Liver (tissue), 9 donors: ENCODE measurements around the gene ENTREP3. TPM values are rescaled to one million over a fixed set of nuclear protein-coding genes. Genes with fewer than 3 reads are reported as not detected.

Experiments
- DNase-seq: peaks from one replicate; pipeline ENCODE4 v3.0.0-alpha.2; 2017; ENCODE audit warnings: low spot score
- H3K27ac ChIP-seq, 2 donors: one replicate each; pipeline ENCODE4 v1.7.0; 2013; ENCODE audit warnings: inconsistent platforms in 2 of 2, low read length in 2 of 2, control low read depth in 1 of 2, low read depth in 1 of 2, mild to moderate bottlenecking in 1 of 2
- H3K27me3 ChIP-seq, 4 donors: one replicate each; pipeline versions ENCODE4 v1.6.1 to v1.7.0; 2013; ENCODE audit warnings: low read length in 3 of 4, inconsistent platforms in 1 of 4, mild to moderate bottlenecking in 1 of 4, moderate library complexity in 1 of 4; ENCODE audit not compliant: control insufficient read depth in 4 of 4, insufficient read depth in 4 of 4
- H3K36me3 ChIP-seq, 4 donors: one replicate each; pipeline versions ENCODE4 v1.6.1 to v1.7.0; 2013; ENCODE audit warnings: low read length in 3 of 4, mild to moderate bottlenecking in 3 of 4, low read depth in 1 of 4, moderate library complexity in 1 of 4; ENCODE audit not compliant: control insufficient read depth in 4 of 4, insufficient read depth in 3 of 4
- H3K4me1 ChIP-seq, 4 donors: one replicate each; pipeline versions ENCODE4 v1.6.1 to v1.7.0; 2013; ENCODE audit warnings: low read length in 3 of 4, mild to moderate bottlenecking in 3 of 4, moderate library complexity in 1 of 4; ENCODE audit not compliant: control insufficient read depth in 4 of 4, insufficient read depth in 4 of 4
- H3K4me3 ChIP-seq, 3 donors: one replicate each; pipeline versions ENCODE4 v1.6.1 to v1.7.0; 2013; ENCODE audit warnings: low read length in 3 of 3, control low read depth in 1 of 3, low read depth in 1 of 3, mild to moderate bottlenecking in 1 of 3
- H3K9ac ChIP-seq, 2 donors: one replicate each; pipeline ENCODE4 v1.7.0; 2013; ENCODE audit warnings: low read length in 2 of 2, mild to moderate bottlenecking in 2 of 2, moderate library complexity in 2 of 2, control low read depth in 1 of 2, low read depth in 1 of 2
- H3K9me3 ChIP-seq, 4 donors: one replicate each; pipeline versions ENCODE4 v1.6.1 to v1.7.0; 2013; ENCODE audit warnings: low read length in 3 of 4; ENCODE audit not compliant: control insufficient read depth in 4 of 4
- EGR1 ChIP-seq, 2 donors: IDR thresholded peaks; 2 replicates each; pipeline ENCODE4 v1.6.1; 2016 to 2018; ENCODE audit warnings: antibody characterized with exemption in 2 of 2, low read depth in 2 of 2
- FOXA1 ChIP-seq: IDR thresholded peaks from 2 replicates; pipeline ENCODE4 v1.6.1; 2016; ENCODE audit warnings: antibody characterized with exemption
- GABPA ChIP-seq, 2 donors: IDR thresholded peaks in 1 of 2; conservative IDR thresholded peaks in 1 of 2; 2 replicates each; pipeline ENCODE4 v1.6.1; 2016; ENCODE audit warnings: antibody characterized with exemption in 2 of 2, mild to moderate bottlenecking in 1 of 2, moderate library complexity in 1 of 2
- HNF4A ChIP-seq, 2 donors: conservative IDR thresholded peaks; 2 replicates each; pipeline ENCODE4 v1.6.1; 2016; ENCODE audit warnings: antibody characterized with exemption in 2 of 2, mild to moderate bottlenecking in 2 of 2
- HNF4G ChIP-seq: IDR thresholded peaks from 2 replicates; pipeline ENCODE4 v1.6.1; 2016; ENCODE audit warnings: antibody characterized with exemption
- JUND ChIP-seq, 2 donors: IDR thresholded peaks; 2 replicates each; pipeline ENCODE4 v1.6.1; 2016; ENCODE audit warnings: antibody characterized with exemption in 2 of 2
- NR2F2 ChIP-seq: IDR thresholded peaks from 2 replicates; pipeline ENCODE4 v1.6.1; 2016; ENCODE audit warnings: antibody characterized with exemption
- RAD21 ChIP-seq, 2 donors: IDR thresholded peaks; 2 replicates each; pipeline ENCODE4 v1.6.1; 2016; ENCODE audit warnings: antibody characterized with exemption in 2 of 2, mild to moderate bottlenecking in 2 of 2
- RXRA ChIP-seq, 2 donors: IDR thresholded peaks; 2 replicates each; pipeline ENCODE4 v1.6.1; 2017 to 2018; ENCODE audit warnings: antibody characterized with exemption in 2 of 2, mild to moderate bottlenecking in 1 of 2
- SP1 ChIP-seq: IDR thresholded peaks from 2 replicates; pipeline ENCODE4 v1.6.1; 2018; ENCODE audit warnings: antibody characterized with exemption, mild to moderate bottlenecking
- TAF1 ChIP-seq: conservative IDR thresholded peaks from 2 replicates; pipeline ENCODE4 v1.6.1; 2016; ENCODE audit warnings: antibody characterized with exemption, mild to moderate bottlenecking
- YY1 ChIP-seq: IDR thresholded peaks from 2 replicates; pipeline ENCODE4 v1.6.1; 2016; ENCODE audit warnings: antibody characterized with exemption, mild to moderate bottlenecking
- WGBS: extraction: QIAGEN DNeasy Blood & Tissue Kit; methylation state at CpG from one replicate; pipeline ENCODE4 v1.1.7; 2013; 5-methylcytosine and 5-hydroxymethylcytosine counted together
- polyA plus RNA-seq, 2 donors: library from polyadenylated mRNA; stranded (reverse) in 1 of 2; unstranded in 1 of 2; fragments of 200-250 nt in 1 of 2; fragments of >200 nt in 1 of 2; fragmentation: Nextera tagmentation in 1 of 2; extraction: Ambion mirVana in 1 of 2; gene quantifications; one replicate each; pipeline versions ENCODE4 v1.2.1 to v1.2.3, GENCODE V29; 2013 to 2015
- total RNA-seq, 2 donors: library from RNA; depleted of rRNA; stranded (reverse); fragments of >200 nt; gene quantifications; one replicate each; pipeline ENCODE4 v1.2.3, GENCODE V29; 2014
- TF ChIP-seq, protein P1 (sequence below): IDR thresholded peaks from 2 replicates; pipeline ENCODE4 v1.6.1; 2016; ENCODE audit warnings: antibody characterized with exemption
- TF ChIP-seq, protein P2 (sequence below): IDR thresholded peaks from 2 replicates; pipeline ENCODE4 v1.6.1; 2016; ENCODE audit warnings: antibody characterized with exemption
- TF ChIP-seq, protein P3 (sequence below): IDR thresholded peaks from 2 replicates; pipeline ENCODE4 v1.6.1; 2016; ENCODE audit warnings: antibody characterized with exemption, mild to moderate bottlenecking
- TF ChIP-seq, protein P4 (sequence below): IDR thresholded peaks from 2 replicates; pipeline ENCODE4 v1.6.1; 2016; ENCODE audit warnings: antibody characterized with exemption
- TF ChIP-seq, protein P5 (sequence below): fragments of 150-350 bp; IDR thresholded peaks from 2 replicates; pipeline ENCODE4 v1.5.1; 2017; ENCODE audit warnings: improper control_type of control experiment, low read depth, low read length; ENCODE audit not compliant: missing input control
- donor health status: healthy.
- donor health status: healthy.
- donor health status: healthy.
- donor health status: healthy.
- donor health status: healthy.

ENTREP3 gene
- total and polyA plus RNA-seq, 4 donors, result 2.8 to 7.9 (median 3.5) TPM

DNA sequence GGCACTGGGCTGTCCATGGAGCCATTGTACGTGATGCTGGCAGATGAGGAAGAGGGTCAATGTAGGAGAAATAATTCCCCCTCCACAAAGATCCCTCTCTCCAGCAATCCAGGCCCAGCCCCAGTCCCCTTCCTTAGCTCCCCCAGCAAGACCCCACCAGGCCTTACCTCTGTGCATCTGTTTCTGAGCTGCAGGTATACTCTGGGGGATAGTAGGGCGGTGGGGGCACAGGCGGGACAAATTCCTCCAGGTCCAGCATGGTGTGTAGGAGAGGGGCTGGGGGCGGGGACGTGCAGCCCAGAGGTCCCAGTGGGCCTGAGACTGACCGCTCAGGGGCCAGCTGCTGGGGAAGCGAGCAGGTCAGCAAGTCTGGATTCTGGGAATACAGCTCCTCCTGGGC is 3.7 kb downstream of the ENTREP3 start:
- H3K27ac ChIP-seq, result no peak overlapping the region
- no peak overlapping the region for H3K4me3 ChIP-seq
- no peak overlapping the region for H3K9ac ChIP-seq
- peaks cover 2 to 32% (median 22%) of the 10 kb centered on the region in 4 donors for H3K4me1 ChIP-seq
- no peak for DNase-seq
- TF ChIP-seq, protein P1, sequence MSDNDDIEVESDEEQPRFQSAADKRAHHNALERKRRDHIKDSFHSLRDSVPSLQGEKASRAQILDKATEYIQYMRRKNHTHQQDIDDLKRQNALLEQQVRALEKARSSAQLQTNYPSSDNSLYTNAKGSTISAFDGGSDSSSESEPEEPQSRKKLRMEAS, result no peak
- TF ChIP-seq, protein P2, sequence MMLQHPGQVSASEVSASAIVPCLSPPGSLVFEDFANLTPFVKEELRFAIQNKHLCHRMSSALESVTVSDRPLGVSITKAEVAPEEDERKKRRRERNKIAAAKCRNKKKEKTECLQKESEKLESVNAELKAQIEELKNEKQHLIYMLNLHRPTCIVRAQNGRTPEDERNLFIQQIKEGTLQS, result no peak
- TF ChIP-seq HNF4G (no peak), HNF4A (conservative IDR thresholded peaks at IDR 0.05) (no peak), JUND (IDR thresholded peaks at IDR 0.05) (no peak)
- TF ChIP-seq, protein P3, sequence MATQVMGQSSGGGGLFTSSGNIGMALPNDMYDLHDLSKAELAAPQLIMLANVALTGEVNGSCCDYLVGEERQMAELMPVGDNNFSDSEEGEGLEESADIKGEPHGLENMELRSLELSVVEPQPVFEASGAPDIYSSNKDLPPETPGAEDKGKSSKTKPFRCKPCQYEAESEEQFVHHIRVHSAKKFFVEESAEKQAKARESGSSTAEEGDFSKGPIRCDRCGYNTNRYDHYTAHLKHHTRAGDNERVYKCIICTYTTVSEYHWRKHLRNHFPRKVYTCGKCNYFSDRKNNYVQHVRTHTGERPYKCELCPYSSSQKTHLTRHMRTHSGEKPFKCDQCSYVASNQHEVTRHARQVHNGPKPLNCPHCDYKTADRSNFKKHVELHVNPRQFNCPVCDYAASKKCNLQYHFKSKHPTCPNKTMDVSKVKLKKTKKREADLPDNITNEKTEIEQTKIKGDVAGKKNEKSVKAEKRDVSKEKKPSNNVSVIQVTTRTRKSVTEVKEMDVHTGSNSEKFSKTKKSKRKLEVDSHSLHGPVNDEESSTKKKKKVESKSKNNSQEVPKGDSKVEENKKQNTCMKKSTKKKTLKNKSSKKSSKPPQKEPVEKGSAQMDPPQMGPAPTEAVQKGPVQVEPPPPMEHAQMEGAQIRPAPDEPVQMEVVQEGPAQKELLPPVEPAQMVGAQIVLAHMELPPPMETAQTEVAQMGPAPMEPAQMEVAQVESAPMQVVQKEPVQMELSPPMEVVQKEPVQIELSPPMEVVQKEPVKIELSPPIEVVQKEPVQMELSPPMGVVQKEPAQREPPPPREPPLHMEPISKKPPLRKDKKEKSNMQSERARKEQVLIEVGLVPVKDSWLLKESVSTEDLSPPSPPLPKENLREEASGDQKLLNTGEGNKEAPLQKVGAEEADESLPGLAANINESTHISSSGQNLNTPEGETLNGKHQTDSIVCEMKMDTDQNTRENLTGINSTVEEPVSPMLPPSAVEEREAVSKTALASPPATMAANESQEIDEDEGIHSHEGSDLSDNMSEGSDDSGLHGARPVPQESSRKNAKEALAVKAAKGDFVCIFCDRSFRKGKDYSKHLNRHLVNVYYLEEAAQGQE, result no peak
- peaks cover 0 to 1% (median 0%) of the 10 kb centered on the region in 4 donors for H3K36me3 ChIP-seq
- no peaks in the 10 kb centered on the region for H3K9me3 ChIP-seq
- no peaks in the 10 kb centered on the region for H3K27me3 ChIP-seq
- 93% methylated on average over 7 of the region's 7 CpGs for WGBS

DNA sequence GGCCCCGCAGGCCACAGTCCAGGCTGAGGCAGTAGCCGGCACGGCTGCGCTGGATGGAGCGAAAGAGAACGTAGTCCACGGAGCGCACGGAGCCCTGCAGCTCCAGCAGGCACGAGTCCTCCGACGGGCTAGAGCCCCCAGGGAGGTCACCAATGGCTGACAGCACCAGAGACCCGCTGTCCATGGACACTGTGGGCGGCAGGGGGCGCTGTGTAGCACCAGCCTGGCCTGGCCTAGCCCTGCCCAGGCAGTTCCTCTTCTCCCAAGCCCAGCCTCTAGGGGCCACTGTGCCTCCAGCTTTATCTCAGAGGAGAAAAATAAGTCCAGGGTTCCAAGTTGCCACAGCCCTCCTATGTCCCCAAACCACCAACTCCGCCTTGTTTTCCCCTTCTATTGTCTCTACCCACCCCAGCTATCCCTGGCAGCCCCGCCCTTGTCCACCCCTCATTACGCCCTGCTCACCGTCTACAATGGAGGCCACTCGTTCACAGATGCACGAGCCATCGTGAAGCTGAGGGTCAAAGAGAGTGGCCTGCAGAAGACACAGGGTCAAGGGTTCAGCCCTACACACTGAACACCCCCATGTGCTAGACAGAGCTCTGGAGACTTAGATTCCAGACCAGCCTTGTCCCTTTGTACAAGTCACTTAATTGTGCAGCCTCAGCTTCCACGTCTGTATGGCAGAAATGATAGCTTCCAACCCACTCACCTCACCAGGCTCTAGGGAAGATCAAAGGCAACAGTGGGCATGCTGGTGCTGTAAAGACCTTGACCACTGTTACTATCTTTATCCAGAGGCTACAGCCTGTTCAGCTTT is 4.4 kb downstream of the ENTREP3 start:
- Histone ChIP-seq H3K4me3 (peak overlapping the region in 1 of 3 donors; percentile 3), H3K9me3 (no peaks in the 10 kb centered on the region), H3K9ac (peak overlapping the region in 1 of 2 donors; percentile 53), H3K4me1 (peaks cover under 1 to 26% (median 16%) of the 10 kb centered on the region in 4 donors), H3K27me3 (no peaks in the 10 kb centered on the region), H3K27ac (no peak overlapping the region), H3K36me3 (peaks cover 0 to 1% (median 0%) of the 10 kb centered on the region in 4 donors)
- whole genome bisulfite sequencing, result 19% methylated on average over 23 of the region's 23 CpGs
- peak; percentile 96 for DNase-seq
- TF ChIP-seq FOXA1 (no peak), NR2F2 (peak; percentile 38), YY1 (peak; percentile 59), SP1 (peak; percentile 55), HNF4A (conservative IDR thresholded peaks at IDR 0.05) (peak; percentile 44 to 74), GABPA (IDR thresholded peaks at IDR 0.05 in 1 of 2, conservative IDR thresholded peaks at IDR 0.05 in 1 of 2) (no peak), EGR1 (IDR thresholded peaks at IDR 0.05; ENCODE audit: low read depth in 2 of 2) (no peak), RXRA (IDR thresholded peaks at IDR 0.05) (peak in 1 of 2 donors; percentile 56), HNF4G (no peak), JUND (IDR thresholded peaks at IDR 0.05) (no peak), RAD21 (IDR thresholded peaks at IDR 0.05) (peak; percentile 98 to 99), TAF1 (no peak)
- TF ChIP-seq, protein P2, result no peak
- TF ChIP-seq, protein P4, sequence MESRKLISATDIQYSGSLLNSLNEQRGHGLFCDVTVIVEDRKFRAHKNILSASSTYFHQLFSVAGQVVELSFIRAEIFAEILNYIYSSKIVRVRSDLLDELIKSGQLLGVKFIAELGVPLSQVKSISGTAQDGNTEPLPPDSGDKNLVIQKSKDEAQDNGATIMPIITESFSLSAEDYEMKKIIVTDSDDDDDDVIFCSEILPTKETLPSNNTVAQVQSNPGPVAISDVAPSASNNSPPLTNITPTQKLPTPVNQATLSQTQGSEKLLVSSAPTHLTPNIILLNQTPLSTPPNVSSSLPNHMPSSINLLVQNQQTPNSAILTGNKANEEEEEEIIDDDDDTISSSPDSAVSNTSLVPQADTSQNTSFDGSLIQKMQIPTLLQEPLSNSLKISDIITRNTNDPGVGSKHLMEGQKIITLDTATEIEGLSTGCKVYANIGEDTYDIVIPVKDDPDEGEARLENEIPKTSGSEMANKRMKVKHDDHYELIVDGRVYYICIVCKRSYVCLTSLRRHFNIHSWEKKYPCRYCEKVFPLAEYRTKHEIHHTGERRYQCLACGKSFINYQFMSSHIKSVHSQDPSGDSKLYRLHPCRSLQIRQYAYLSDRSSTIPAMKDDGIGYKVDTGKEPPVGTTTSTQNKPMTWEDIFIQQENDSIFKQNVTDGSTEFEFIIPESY, result no peak
- TF ChIP-seq, protein P5, sequence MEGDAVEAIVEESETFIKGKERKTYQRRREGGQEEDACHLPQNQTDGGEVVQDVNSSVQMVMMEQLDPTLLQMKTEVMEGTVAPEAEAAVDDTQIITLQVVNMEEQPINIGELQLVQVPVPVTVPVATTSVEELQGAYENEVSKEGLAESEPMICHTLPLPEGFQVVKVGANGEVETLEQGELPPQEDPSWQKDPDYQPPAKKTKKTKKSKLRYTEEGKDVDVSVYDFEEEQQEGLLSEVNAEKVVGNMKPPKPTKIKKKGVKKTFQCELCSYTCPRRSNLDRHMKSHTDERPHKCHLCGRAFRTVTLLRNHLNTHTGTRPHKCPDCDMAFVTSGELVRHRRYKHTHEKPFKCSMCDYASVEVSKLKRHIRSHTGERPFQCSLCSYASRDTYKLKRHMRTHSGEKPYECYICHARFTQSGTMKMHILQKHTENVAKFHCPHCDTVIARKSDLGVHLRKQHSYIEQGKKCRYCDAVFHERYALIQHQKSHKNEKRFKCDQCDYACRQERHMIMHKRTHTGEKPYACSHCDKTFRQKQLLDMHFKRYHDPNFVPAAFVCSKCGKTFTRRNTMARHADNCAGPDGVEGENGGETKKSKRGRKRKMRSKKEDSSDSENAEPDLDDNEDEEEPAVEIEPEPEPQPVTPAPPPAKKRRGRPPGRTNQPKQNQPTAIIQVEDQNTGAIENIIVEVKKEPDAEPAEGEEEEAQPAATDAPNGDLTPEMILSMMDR, result peak; percentile 99
- TF ChIP-seq, protein P1, result no peak
- TF ChIP-seq, protein P3, result no peak
